Neural progenitor cell (in vitro differentiated cells): ENCODE results near the gene ERN1. TPM values are rescaled to one million over a fixed set of nuclear protein-coding genes. Genes with fewer than 3 reads are reported as not detected.

Experiments
- DNase-seq: peaks from one replicate; pipeline ENCODE4 v3.0.0-alpha.2; 2016; ENCODE audit warnings: low spot score
- H2AFZ ChIP-seq: fragments of 200-600 bp; sonication (generic); replicated peaks from 2 replicates; pipeline ENCODE4 v1.6.1; 2016; ENCODE audit warnings: antibody characterized with exemption
- H3F3A ChIP-seq: fragments of 200-600 bp; sonication (generic); 2 replicates; pipeline ENCODE4 v1.6.1; 2016; ENCODE audit warnings: antibody characterized with exemption, low read depth
- H3K27ac ChIP-seq: fragments of 200-600 bp; sonication (generic); 2 replicates; pipeline ENCODE4 v1.5.1; 2016; ENCODE audit warnings: mild to moderate bottlenecking
- H3K27me3 ChIP-seq: fragments of 200-600 bp; sonication (generic); 2 replicates; pipeline ENCODE4 v1.6.1; 2016; ENCODE audit warnings: mild to moderate bottlenecking, moderate library complexity
- H3K36me3 ChIP-seq: fragments of 200-600 bp; sonication (generic); 2 replicates; pipeline ENCODE4 v1.5.1; 2016
- H3K4me1 ChIP-seq: fragments of 200-600 bp; sonication (generic); 2 replicates; pipeline ENCODE4 v1.6.1; 2016; ENCODE audit warnings: mixed run types
- H3K4me2 ChIP-seq: fragments of 200-600 bp; sonication (generic); 2 replicates; pipeline ENCODE4 v1.6.1; 2016
- H3K4me3 ChIP-seq: fragments of 200-600 bp; sonication (generic); 2 replicates; pipeline ENCODE4 v1.5.1; 2016
- H3K79me2 ChIP-seq: fragments of 200-600 bp; sonication (generic); 2 replicates; pipeline ENCODE4 v1.6.1; 2016; ENCODE audit warnings: low read depth
- H3K9ac ChIP-seq: fragments of 200-600 bp; sonication (generic); 2 replicates; pipeline ENCODE4 v1.6.1; 2016
- H3K9me3 ChIP-seq: fragments of 200-600 bp; sonication (generic); 2 replicates; pipeline ENCODE4 v1.5.1; 2016; ENCODE audit warnings: low read depth
- H4K20me1 ChIP-seq: fragments of 200-600 bp; sonication (generic); 2 replicates; pipeline ENCODE4 v1.6.1; 2016; ENCODE audit warnings: low read depth
- H3K27ac Mint-ChIP-seq: 3 replicates; pipeline ENCODE4 v1.8.0; 2021; ENCODE audit warnings: mixed read lengths
- H3K27me3 Mint-ChIP-seq: 2 replicates; pipeline ENCODE4 v1.8.0; 2022; ENCODE audit warnings: low read depth, mild to moderate bottlenecking, inconsistent platforms, moderate library complexity, mixed read lengths; ENCODE audit not compliant: insufficient read depth
- H3K36me3 Mint-ChIP-seq: 3 replicates; pipeline ENCODE4 v1.8.0; 2021; ENCODE audit warnings: mixed read lengths
- H3K4me1 Mint-ChIP-seq: 3 replicates; pipeline ENCODE4 v1.8.0; 2021; ENCODE audit warnings: mixed read lengths
- H3K4me3 Mint-ChIP-seq: 3 replicates; pipeline ENCODE4 v1.8.0; 2021; ENCODE audit warnings: mild to moderate bottlenecking, moderate library complexity, mixed read lengths
- H3K9me3 Mint-ChIP-seq: 3 replicates; pipeline ENCODE4 v1.8.0; 2020; ENCODE audit warnings: mixed read lengths
- EZH2 ChIP-seq: fragments of 200-600 bp; sonication (generic); IDR thresholded peaks from 2 replicates; pipeline ENCODE4 v1.6.1; 2017; ENCODE audit warnings: antibody characterized with exemption, mild to moderate bottlenecking, moderate library complexity
- EZH2phosphoT487 ChIP-seq: fragments of 200-600 bp; sonication (generic); IDR thresholded peaks from 2 replicates; pipeline ENCODE4 v1.6.1; 2017; ENCODE audit warnings: antibody characterized with exemption
- total RNA-seq: library from RNA; depleted of rRNA; stranded (reverse); fragments of >200 nt; gene quantifications from 2 replicates; pipeline ENCODE4 v1.2.3, GENCODE V29; 2015; ENCODE audit warnings: low replicate concordance
- TF ChIP-seq, protein P1 (sequence below): fragments of 200-600 bp; sonication (generic); IDR thresholded peaks from 2 replicates; pipeline ENCODE4 v1.5.1; 2017; ENCODE audit warnings: antibody characterized with exemption, mild to moderate bottlenecking

The ERN1 gene
- total RNA-seq, 1 donor from 2014 or later, result 2.4 TPM

DNA sequence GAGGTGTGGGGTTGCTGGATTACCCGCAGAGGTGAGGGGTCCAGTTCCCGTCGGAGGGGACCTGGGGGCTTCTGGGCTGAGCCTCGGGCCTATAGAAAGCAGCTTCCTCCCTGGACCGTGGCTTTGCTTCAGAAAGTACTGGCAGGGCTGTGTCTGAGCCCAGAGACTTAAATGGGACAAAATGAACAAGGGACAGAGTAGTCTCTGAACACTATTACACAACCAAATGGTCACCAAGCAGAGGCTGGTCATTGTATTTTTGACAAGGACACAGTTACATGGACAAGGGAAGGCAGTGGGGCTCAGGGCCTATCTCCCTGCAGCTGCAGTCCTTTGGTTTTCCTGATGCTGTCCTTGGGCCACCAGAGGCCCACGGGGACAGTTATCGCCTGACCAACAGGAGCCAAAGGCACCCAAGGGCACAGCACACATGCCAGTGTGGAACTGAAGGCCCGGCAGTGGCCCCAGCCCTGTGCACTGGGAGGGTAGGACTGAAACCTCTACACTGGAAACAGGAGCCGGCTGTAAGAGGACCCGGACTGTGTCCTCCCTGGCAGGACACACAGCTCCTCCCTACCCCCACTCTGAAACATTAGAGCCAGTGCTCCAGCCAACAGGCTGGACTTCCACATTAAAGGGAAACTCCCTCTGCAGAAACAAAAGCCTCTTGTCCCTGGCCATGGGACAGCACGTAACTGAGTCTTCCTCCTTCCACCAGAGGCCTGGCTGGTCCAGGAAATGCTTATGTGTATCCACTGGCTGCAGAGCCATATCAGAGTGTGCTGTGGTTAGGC is 26.0 kb upstream of the ERN1 start:
- Histone ChIP-seq H4K20me1 (no peaks in the 10 kb centered on the region), H3K4me2 (peak overlapping the region; percentile 27), H3K9ac (no peak overlapping the region), H3K4me3 (no peak overlapping the region), H3K36me3 (no peaks in the 10 kb centered on the region), H3K4me1 (peaks cover 30% of the 10 kb centered on the region), H3K27ac (no peak overlapping the region), H3F3A (no peaks in the 10 kb centered on the region), H2AFZ (no peak overlapping the region), H3K79me2 (no peaks in the 10 kb centered on the region), H3K9me3 (no peaks in the 10 kb centered on the region), H3K27me3 (no peaks in the 10 kb centered on the region)
- Mint-ChIP-seq H3K4me1 (peaks cover 39% of the 10 kb centered on the region), H3K9me3 (no peaks in the 10 kb centered on the region), H3K36me3 (peaks cover 8% of the 10 kb centered on the region), H3K27me3 (no peaks in the 10 kb centered on the region), H3K4me3 (no peak overlapping the region), H3K27ac (peak overlapping the region; percentile 7)
- DNase-seq, result peak; percentile 21
- TF ChIP-seq EZH2 (no peak), EZH2phosphoT487 (no peak)
- TF ChIP-seq, protein P1, sequence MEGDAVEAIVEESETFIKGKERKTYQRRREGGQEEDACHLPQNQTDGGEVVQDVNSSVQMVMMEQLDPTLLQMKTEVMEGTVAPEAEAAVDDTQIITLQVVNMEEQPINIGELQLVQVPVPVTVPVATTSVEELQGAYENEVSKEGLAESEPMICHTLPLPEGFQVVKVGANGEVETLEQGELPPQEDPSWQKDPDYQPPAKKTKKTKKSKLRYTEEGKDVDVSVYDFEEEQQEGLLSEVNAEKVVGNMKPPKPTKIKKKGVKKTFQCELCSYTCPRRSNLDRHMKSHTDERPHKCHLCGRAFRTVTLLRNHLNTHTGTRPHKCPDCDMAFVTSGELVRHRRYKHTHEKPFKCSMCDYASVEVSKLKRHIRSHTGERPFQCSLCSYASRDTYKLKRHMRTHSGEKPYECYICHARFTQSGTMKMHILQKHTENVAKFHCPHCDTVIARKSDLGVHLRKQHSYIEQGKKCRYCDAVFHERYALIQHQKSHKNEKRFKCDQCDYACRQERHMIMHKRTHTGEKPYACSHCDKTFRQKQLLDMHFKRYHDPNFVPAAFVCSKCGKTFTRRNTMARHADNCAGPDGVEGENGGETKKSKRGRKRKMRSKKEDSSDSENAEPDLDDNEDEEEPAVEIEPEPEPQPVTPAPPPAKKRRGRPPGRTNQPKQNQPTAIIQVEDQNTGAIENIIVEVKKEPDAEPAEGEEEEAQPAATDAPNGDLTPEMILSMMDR, result no peak

DNA sequence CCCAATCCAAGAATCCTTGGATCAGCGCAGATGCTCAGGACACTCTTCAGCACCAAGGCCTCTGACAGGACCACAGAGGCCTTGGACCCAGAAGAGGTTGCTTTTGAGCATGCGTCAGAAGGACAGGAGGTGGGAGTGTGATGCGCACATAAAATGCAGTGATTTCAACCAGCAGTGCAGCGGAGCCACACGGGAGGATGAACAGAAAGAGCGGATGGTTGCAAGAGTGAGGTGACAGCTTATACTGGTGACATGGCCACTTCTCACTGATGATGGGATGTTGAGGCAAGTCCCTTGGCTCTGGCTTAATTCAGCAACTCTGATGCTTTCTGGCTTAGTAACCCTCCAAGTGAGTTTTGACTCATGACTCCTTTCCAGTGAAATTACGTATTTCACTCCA is 25.2 kb upstream of the ERN1 start:
- H2AFZ ChIP-seq, result no peak overlapping the region
- DNase-seq, result no peak
- H3K4me2 ChIP-seq, result no peak overlapping the region
- H3K27ac ChIP-seq, result no peak overlapping the region
- Mint-ChIP-seq H3K4me1 (peaks cover 39% of the 10 kb centered on the region), H3K27me3 (no peaks in the 10 kb centered on the region), H3K27ac (peak overlapping the region; percentile 15), H3K36me3 (peaks cover 8% of the 10 kb centered on the region), H3K4me3 (no peak overlapping the region), H3K9me3 (no peaks in the 10 kb centered on the region)
- H3K9me3 ChIP-seq, result no peaks in the 10 kb centered on the region
- no peak for TF ChIP-seq EZH2phosphoT487
- no peak for TF ChIP-seq EZH2
- TF ChIP-seq, protein P1, result no peak
- no peak overlapping the region for H3K9ac ChIP-seq
- H3K36me3 ChIP-seq, result no peaks in the 10 kb centered on the region
- peaks cover 4% of the 10 kb centered on the region for H3F3A ChIP-seq
- peaks cover 30% of the 10 kb centered on the region for H3K4me1 ChIP-seq
- no peaks in the 10 kb centered on the region for H3K27me3 ChIP-seq
- H3K4me3 ChIP-seq, result no peak overlapping the region
- no peaks in the 10 kb centered on the region for H4K20me1 ChIP-seq
- no peaks in the 10 kb centered on the region for H3K79me2 ChIP-seq

DNA sequence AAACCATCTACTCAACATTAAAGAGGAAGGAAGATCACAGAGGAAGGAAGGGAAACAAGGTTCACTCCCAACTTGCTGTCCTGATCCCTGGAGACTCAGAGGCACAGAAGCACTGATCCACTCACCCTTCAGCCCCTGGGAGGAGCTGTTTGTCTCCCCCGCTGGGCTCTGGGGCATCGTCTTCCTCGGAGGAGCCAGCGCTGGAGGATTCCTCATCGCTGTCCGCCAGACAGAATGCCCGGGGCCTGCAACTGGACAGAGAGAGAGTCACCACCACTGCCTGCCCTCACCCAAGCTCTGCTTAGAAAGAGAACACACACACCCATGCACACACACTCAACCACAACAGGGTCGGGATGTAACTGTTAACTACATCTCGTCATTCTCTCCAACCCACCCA is 24.8 kb upstream of the ERN1 start:
- no peak overlapping the region for H3K4me2 ChIP-seq

More for the DNA sequence above, 24.8 kb upstream of the ERN1 start:
- no peaks in the 10 kb centered on the region for H3K9me3 Mint-ChIP-seq
- H3K36me3 Mint-ChIP-seq, result peaks cover 8% of the 10 kb centered on the region
- H3K4me1 Mint-ChIP-seq, result peaks cover 38% of the 10 kb centered on the region
- H3K9ac ChIP-seq, result no peak overlapping the region
- H2AFZ ChIP-seq, result no peak overlapping the region
- H3F3A ChIP-seq, result peaks cover 5% of the 10 kb centered on the region
- H3K4me3 Mint-ChIP-seq, result no peak overlapping the region
- DNase-seq, result peak; percentile 29
- no peaks in the 10 kb centered on the region for H3K27me3 Mint-ChIP-seq
- H3K9me3 ChIP-seq, result no peaks in the 10 kb centered on the region
- no peaks in the 10 kb centered on the region for H3K79me2 ChIP-seq
- H3K36me3 ChIP-seq, result no peaks in the 10 kb centered on the region
- H3K4me1 ChIP-seq, result peaks cover 30% of the 10 kb centered on the region
- no peaks in the 10 kb centered on the region for H3K27me3 ChIP-seq
- TF ChIP-seq EZH2 (no peak), EZH2phosphoT487 (no peak)
- TF ChIP-seq, protein P1, result no peak
- peak overlapping the region; percentile 15 for H3K27ac Mint-ChIP-seq
- H3K27ac ChIP-seq, result no peak overlapping the region
- no peak overlapping the region for H3K4me3 ChIP-seq
- H4K20me1 ChIP-seq, result no peaks in the 10 kb centered on the region
